Skeletal muscle tissue (tissue), 4 donors: ENCODE measurements around the gene GPR160. TPM values are rescaled to one million over a fixed set of nuclear protein-coding genes. Genes with fewer than 3 reads are reported as not detected.

Experiments used
- H3K27ac ChIP-seq: one replicate; pipeline ENCODE4 v1.7.0; 2013; ENCODE audit warnings: mild to moderate bottlenecking, low read depth, low read length, inconsistent platforms
- H3K27me3 ChIP-seq, 3 donors: one replicate each; pipeline ENCODE4 v1.7.0; 2013; ENCODE audit warnings: low read length in 3 of 3; ENCODE audit not compliant: control insufficient read depth in 3 of 3, insufficient read depth in 3 of 3
- H3K36me3 ChIP-seq, 3 donors: one replicate each; pipeline ENCODE4 v1.7.0; 2013; ENCODE audit warnings: low read length in 3 of 3; ENCODE audit not compliant: control insufficient read depth in 3 of 3, insufficient read depth in 3 of 3
- H3K4me1 ChIP-seq, 3 donors: one replicate each; pipeline ENCODE4 v1.7.0; 2013; ENCODE audit warnings: low read length in 3 of 3, mild to moderate bottlenecking in 3 of 3; ENCODE audit not compliant: control insufficient read depth in 3 of 3, insufficient read depth in 3 of 3
- H3K4me3 ChIP-seq, 3 donors: one replicate each; pipeline ENCODE4 v1.7.0; 2013; ENCODE audit warnings: low read length in 3 of 3
- H3K9ac ChIP-seq, 3 donors: one replicate each; pipeline ENCODE4 v1.7.0; 2013; ENCODE audit warnings: low read length in 3 of 3, mild to moderate bottlenecking in 3 of 3, moderate library complexity in 2 of 3, low read depth in 1 of 3
- H3K9me3 ChIP-seq, 3 donors: one replicate each; pipeline ENCODE4 v1.7.0; 2013; ENCODE audit warnings: low read length in 3 of 3; ENCODE audit not compliant: control insufficient read depth in 3 of 3
- total RNA-seq: library from RNA; depleted of rRNA; stranded (reverse); fragments of >200 nt; gene quantifications from one replicate; pipeline ENCODE4 v1.2.3, GENCODE V29; 2014
- donor health status: Osteomylitis.

The GPR160 gene
- total RNA-seq, 1 donor from 2014 or later: 2.6 TPM

DNA sequence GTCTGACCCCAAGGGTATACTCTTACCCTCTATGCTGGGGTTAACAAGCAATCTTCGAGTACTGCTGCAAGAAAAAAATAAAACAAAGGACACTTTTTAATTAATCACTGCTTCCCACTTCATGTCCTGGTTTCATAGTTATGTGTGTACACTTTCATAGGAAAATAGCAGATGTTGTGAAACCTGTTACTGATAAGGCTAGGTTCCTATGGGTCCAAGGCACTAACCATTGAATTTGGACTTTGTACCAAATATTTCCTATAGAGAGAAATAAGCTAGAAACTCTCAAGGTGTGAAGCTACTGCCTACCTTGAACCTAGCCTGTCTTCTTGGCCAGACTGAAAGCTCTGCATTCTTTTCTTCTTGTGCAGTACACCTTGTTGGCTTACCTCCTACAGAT, 14.6 kb upstream of the GPR160 start:
- H3K9ac ChIP-seq: no peak overlapping the region
- no peaks in the 10 kb centered on the region for H3K9me3 ChIP-seq
- H3K27ac ChIP-seq: no peak overlapping the region
- no peaks in the 10 kb centered on the region for H3K27me3 ChIP-seq
- no peaks in the 10 kb centered on the region for H3K36me3 ChIP-seq
- no peaks in the 10 kb centered on the region for H3K4me1 ChIP-seq
- no peak overlapping the region for H3K4me3 ChIP-seq

- no peak overlapping the region for H3K27ac ChIP-seq
- no peaks in the 10 kb centered on the region for H3K4me1 ChIP-seq
- H3K9ac ChIP-seq: no peak overlapping the region
- no peaks in the 10 kb centered on the region for H3K9me3 ChIP-seq
- H3K27me3 ChIP-seq: no peaks in the 10 kb centered on the region
- H3K36me3 ChIP-seq: no peaks in the 10 kb centered on the region
- no peak overlapping the region for H3K4me3 ChIP-seq
These were observed 13.2 kb upstream of the GPR160 start for GRCh38 chr3:170024581-170024980.

DNA sequence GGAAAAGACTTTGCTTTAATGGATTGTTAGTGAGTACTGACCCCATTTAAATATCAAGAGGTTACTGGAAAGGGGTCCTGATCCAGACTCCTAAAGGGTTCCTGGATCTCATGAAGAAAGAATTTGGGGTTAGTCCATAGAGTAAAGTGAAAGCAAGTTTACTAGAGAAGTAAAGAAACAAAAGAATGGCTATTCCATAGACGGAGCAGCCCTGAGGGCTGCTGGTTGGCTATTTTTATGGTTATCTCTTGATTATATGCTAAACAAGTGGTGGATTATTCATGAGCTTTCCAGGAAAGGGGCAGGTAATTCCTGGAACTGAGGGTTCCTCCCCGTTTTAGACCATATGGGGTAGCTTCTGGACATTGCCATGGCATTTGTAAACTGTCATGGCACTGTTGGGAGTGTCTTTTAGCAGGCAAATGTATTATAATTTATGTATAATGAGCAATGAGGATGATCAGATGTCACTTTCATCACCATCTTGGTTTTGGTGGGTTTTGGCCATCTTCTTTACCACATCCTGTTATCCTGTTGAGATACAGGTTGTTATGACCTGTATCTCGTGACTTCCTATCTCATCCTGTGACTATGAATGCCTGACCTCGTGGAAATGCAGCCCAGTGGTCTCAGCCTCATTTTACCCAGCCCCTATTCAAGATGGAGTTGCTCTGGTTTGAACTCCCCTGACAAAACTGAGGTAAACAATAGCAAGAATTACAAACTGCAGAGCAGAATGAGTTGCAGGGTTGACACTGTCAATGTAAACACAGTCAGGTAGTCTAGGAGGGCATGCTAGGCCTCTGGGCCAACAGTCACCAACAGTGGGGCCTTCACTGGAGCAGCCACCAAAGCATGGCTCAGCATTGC, 10.3 kb upstream of the GPR160 start:
- no peaks in the 10 kb centered on the region for H3K9me3 ChIP-seq
- no peak overlapping the region for H3K9ac ChIP-seq
- H3K4me3 ChIP-seq: no peak overlapping the region
- H3K4me1 ChIP-seq: no peaks in the 10 kb centered on the region
- H3K36me3 ChIP-seq: no peaks in the 10 kb centered on the region
- H3K27me3 ChIP-seq: no peaks in the 10 kb centered on the region
- no peak overlapping the region for H3K27ac ChIP-seq

DNA sequence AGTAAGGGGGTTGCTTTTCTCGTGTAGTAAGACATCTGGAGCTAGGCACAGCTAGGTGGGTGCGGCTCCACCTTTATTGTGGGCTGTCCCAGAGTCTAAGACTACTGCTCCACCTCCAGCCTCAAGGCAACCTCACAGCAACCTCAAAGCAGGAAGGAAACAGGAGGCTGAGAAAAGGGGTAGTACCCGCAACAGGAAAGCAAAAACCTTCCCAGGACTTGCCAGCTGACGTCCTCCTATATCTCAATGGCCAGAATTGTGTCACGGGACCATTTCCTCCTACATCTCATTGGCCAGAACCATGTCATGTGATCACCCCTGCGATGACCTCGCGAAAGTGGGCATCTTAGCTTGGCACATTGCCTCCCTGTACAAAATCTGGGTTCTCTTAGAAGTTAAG, 4.3 kb upstream of the GPR160 start:
- Histone ChIP-seq H3K9ac (no peak overlapping the region), H3K27ac (no peak overlapping the region), H3K4me1 (peaks cover 0 to 4% (median under 1%) of the 10 kb centered on the region in 3 donors), H3K9me3 (no peaks in the 10 kb centered on the region), H3K36me3 (no peaks in the 10 kb centered on the region), H3K27me3 (peaks cover 8 to 20% (median 12%) of the 10 kb centered on the region in 3 donors), H3K4me3 (no peak overlapping the region)

DNA sequence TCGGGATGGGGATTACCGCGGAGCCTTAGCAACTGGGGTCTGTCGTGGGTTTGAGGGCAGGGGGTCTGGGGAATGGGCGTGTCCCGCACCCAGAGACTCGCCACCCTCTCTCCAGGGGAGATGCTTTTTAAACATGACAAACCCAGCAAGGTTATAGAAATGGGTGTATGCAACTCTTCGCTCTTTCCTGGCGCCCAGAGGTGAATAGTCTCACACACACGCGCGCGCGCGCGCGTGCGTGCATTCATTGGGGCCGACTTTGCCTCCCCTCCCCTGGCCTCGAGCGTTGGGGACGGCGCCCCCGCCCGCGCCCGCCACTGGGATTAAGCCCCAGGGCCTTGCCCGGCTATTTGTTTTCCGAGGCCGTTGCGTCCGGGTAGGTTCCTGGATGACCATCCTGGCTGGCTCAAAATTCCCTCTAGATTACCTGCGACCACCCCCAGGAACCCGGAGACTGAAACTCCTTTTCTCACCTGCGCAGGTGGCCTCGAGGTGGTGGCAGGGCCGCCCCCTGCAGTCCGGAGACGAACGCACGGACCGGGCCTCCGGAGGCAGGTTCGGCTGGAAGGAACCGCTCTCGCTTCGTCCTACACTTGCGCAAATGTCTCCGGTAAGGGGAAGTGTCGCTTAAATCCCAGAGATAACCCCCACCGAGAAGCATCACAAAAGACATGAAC, 777 bp downstream of the GPR160 start:
- peaks cover 24 to 28% (median 27%) of the 10 kb centered on the region in 3 donors for H3K27me3 ChIP-seq
- peak overlapping the region in 1 of 3 donors; percentile 20 for H3K9ac ChIP-seq
- no peaks in the 10 kb centered on the region for H3K36me3 ChIP-seq
- H3K4me1 ChIP-seq: peaks cover 2 to 6% (median 4%) of the 10 kb centered on the region in 3 donors
- H3K27ac ChIP-seq: no peak overlapping the region
- H3K4me3 ChIP-seq: peak overlapping the region; percentile 58 to 60 (median 58)
- no peaks in the 10 kb centered on the region for H3K9me3 ChIP-seq

DNA sequence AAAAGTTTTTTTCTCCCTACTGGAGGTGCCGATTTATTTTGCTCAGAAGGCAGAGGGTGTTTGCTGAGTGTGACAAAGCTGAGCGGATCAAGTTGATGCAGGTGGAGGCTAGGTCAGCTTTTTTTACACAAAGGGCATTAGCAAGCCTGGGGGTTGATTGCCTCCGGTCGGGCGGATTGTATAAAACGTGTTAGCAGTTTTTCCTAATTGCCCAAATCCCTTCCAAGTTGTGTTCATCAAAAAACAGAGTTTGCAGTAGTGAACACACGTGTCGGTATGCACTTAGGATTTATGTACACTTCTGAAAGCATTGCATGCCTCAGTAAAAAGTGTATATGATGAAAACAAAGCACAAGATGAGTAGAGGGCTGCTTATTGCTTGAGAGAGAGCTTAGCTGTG, 2.6 kb downstream of the GPR160 start:
- H3K36me3 ChIP-seq: no peaks in the 10 kb centered on the region
- no peak overlapping the region for H3K4me3 ChIP-seq
- H3K27me3 ChIP-seq: peaks cover 24 to 34% (median 28%) of the 10 kb centered on the region in 3 donors
- H3K9ac ChIP-seq: no peak overlapping the region
- peaks cover 2 to 6% (median 4%) of the 10 kb centered on the region in 3 donors for H3K4me1 ChIP-seq
- no peaks in the 10 kb centered on the region for H3K9me3 ChIP-seq
- H3K27ac ChIP-seq: no peak overlapping the region

GRCh38 chr3:170043506-170043905, 5.7 kb downstream of the GPR160 start:
- H3K27ac ChIP-seq: no peak overlapping the region
- peaks cover 2 to 3% (median 2%) of the 10 kb centered on the region in 3 donors for H3K4me1 ChIP-seq
- no peak overlapping the region for H3K9ac ChIP-seq
- no peaks in the 10 kb centered on the region for H3K9me3 ChIP-seq
- H3K4me3 ChIP-seq: no peak overlapping the region
- H3K36me3 ChIP-seq: no peaks in the 10 kb centered on the region
- peaks cover 13 to 21% (median 16%) of the 10 kb centered on the region in 3 donors for H3K27me3 ChIP-seq

GRCh38 chr3:170044271-170044670, 6.5 kb downstream of the GPR160 start:
- H3K36me3 ChIP-seq: no peaks in the 10 kb centered on the region
- no peak overlapping the region for H3K9ac ChIP-seq
- no peak overlapping the region for H3K4me3 ChIP-seq
- H3K4me1 ChIP-seq: no peaks in the 10 kb centered on the region
- H3K27ac ChIP-seq: peak overlapping the region; percentile 39
- peaks cover 9 to 14% (median 12%) of the 10 kb centered on the region in 3 donors for H3K27me3 ChIP-seq
- H3K9me3 ChIP-seq: no peaks in the 10 kb centered on the region

DNA sequence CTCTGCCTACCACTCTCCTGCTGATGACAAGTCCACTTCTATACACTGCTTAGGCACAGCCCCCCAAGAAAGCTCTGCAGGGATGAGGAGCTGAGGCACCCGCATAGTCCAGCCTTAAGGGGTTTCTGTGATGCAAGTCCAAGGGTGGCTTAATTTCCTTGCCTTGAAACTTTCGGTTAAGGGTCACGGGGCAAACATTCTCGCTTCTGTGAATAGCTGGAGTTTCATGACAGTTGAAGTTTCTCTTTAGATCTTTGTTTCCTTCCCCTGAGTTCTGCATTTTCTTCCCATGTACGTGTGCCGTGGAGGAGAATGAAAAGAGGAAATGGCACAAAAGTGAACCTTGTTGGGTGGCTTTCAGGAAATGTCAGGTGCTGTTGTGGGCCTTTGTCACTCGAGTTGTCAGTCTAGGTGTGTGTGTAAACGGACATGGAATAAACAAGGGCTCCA, 7.0 kb downstream of the GPR160 start:
- no peak overlapping the region for H3K9ac ChIP-seq
- H3K27ac ChIP-seq: peak overlapping the region; percentile 39
- H3K4me1 ChIP-seq: peaks cover 0 to 4% (median 3%) of the 10 kb centered on the region in 3 donors
- no peak overlapping the region for H3K4me3 ChIP-seq
- peaks cover 9 to 13% (median 12%) of the 10 kb centered on the region in 3 donors for H3K27me3 ChIP-seq
- H3K36me3 ChIP-seq: no peaks in the 10 kb centered on the region
- no peaks in the 10 kb centered on the region for H3K9me3 ChIP-seq
